HepG2 (cell line): ENCODE results near the gene PRPSAP2. TPM values are rescaled to one million over a fixed set of nuclear protein-coding genes. Genes with fewer than 3 reads are reported as not detected.

ENCODE experiments used
- CAMTA2 ChIP-seq: sonication (generic); formaldehyde crosslinking; IDR thresholded peaks from 2 replicates; pipeline ENCODE4 v1.4.0; 2020; ENCODE audit warnings: mild to moderate bottlenecking, missing genetic modification reagents, borderline replicate concordance
- MAZ ChIP-seq, 2 experiments: sonication (generic) in 1 of 2; formaldehyde crosslinking in 1 of 2; IDR thresholded peaks; 2 replicates each; pipeline versions ENCODE4 v1.5.0 to v1.6.1; 2012 to 2020; ENCODE audit warnings: low read depth in 2 of 2, mild to moderate bottlenecking in 2 of 2, borderline replicate concordance in 1 of 2, improper control_type of control experiment in 1 of 2, low read length in 1 of 2, missing genetic modification reagents in 1 of 2, moderate library complexity in 1 of 2
- MXD4 ChIP-seq: IDR thresholded peaks from 2 replicates; pipeline ENCODE4 v1.6.1; 2016; ENCODE audit warnings: mild to moderate bottlenecking, missing biosample characterization, missing genetic modification reagents
- MYC ChIP-seq: sonication (generic); formaldehyde crosslinking; IDR thresholded peaks from 2 replicates; pipeline ENCODE4 v1.9.0; 2021; ENCODE audit warnings: missing genetic modification reagents, borderline replicate concordance
- NR2F2 ChIP-seq: IDR thresholded peaks from 2 replicates; pipeline ENCODE4 v1.6.1; 2012; ENCODE audit warnings: low read depth, inconsistent platforms, borderline replicate concordance
- NR2F6 ChIP-seq, 2 experiments: IDR thresholded peaks; 2 replicates each; pipeline ENCODE4 v1.6.1; 2016; ENCODE audit warnings: antibody characterized with exemption in 1 of 2, mild to moderate bottlenecking in 1 of 2
- PHF21A ChIP-seq: sonication (generic); formaldehyde crosslinking; IDR thresholded peaks from 2 replicates; pipeline ENCODE4 v1.5.0; 2020; ENCODE audit warnings: mild to moderate bottlenecking, missing genetic modification reagents
- PHF5A ChIP-seq: IDR thresholded peaks from one replicate; pipeline ENCODE4 v1.6.1; 2018; ENCODE audit warnings: low read depth, missing genetic modification reagents; ENCODE audit not compliant: unreplicated experiment
- RBFOX2 ChIP-seq: fragments of 200-400 bp; formaldehyde crosslinking; IDR thresholded peaks from 2 replicates; pipeline ENCODE4 v1.6.1; 2017; ENCODE audit warnings: low read depth, mild to moderate bottlenecking, low read length
- SP4 ChIP-seq: sonication (generic); formaldehyde crosslinking; IDR thresholded peaks from 2 replicates; pipeline ENCODE4 v1.8.1; 2023; ENCODE audit warnings: mild to moderate bottlenecking, missing genetic modification reagents
- ZNF33B ChIP-seq: sonication (generic); formaldehyde crosslinking; IDR thresholded peaks from 2 replicates; pipeline ENCODE4 v1.5.1; 2020; ENCODE audit warnings: mild to moderate bottlenecking, missing genetic modification reagents
- ZNF619 ChIP-seq: sonication (generic); formaldehyde crosslinking; IDR thresholded peaks from 2 replicates; pipeline ENCODE4 v1.4.0; 2020; ENCODE audit warnings: mild to moderate bottlenecking, missing genetic modification reagents
- ZNF644 ChIP-seq: IDR thresholded peaks from 2 replicates; pipeline ENCODE4 v1.6.1; 2016; ENCODE audit warnings: low read depth
- ZNF790 ChIP-seq: sonication (generic); formaldehyde crosslinking; IDR thresholded peaks from 2 replicates; pipeline ENCODE4 v1.8.0; 2022; ENCODE audit warnings: missing genetic modification reagents, mild to moderate bottlenecking, borderline replicate concordance
- ZNF891 ChIP-seq: sonication (generic); formaldehyde crosslinking; IDR thresholded peaks from 2 replicates; pipeline ENCODE4 v1.5.0; 2020; ENCODE audit warnings: mild to moderate bottlenecking, missing genetic modification reagents
- polyA plus RNA-seq, 8 experiments: library from polyadenylated mRNA; depleted of rRNA in 3 of 8; stranded (reverse) in 7 of 8; unstranded in 1 of 8; fragments of >200 nt; fragmentation: Illumina TruSeq in 4 of 8; extraction: Trizol in 4 of 8; gene quantifications; 2 replicates each; pipeline versions ENCODE4 v1.2.1 to v1.2.3, GENCODE V29; 2011 to 2016; ENCODE audit warnings: low read depth in 4 of 8, missing spikeins in 1 of 8, mixed read lengths in 1 of 8; ENCODE audit not compliant: insufficient read depth in 1 of 8
- total RNA-seq, 5 experiments: library from RNA; depleted of rRNA; stranded (reverse); fragments of >200 nt; fragmentation: Illumina TruSeq; extraction: Trizol; gene quantifications; 2 replicates each; pipeline ENCODE4 v1.2.3, GENCODE V29; 2016; ENCODE audit warnings: low read depth in 1 of 5
- TF ChIP-seq, protein P1 (sequence below), 2 experiments: fragments of 450-650 bp in 1 of 2; sonication (generic) in 1 of 2; formaldehyde crosslinking in 1 of 2; IDR thresholded peaks; 2 replicates each; pipeline versions ENCODE4 v1.6.1 to v1.8.0; 2016 to 2022; ENCODE audit warnings: antibody characterized with exemption in 1 of 2, mild to moderate bottlenecking in 1 of 2, missing genetic modification reagents in 1 of 2

Gene PRPSAP2
- total and polyA plus RNA-seq, 2 of the 13 experiments (the other 11 are each of a cell fraction or from before 2014, with no cell fraction given): 34.0 to 58.9 TPM

DNA sequence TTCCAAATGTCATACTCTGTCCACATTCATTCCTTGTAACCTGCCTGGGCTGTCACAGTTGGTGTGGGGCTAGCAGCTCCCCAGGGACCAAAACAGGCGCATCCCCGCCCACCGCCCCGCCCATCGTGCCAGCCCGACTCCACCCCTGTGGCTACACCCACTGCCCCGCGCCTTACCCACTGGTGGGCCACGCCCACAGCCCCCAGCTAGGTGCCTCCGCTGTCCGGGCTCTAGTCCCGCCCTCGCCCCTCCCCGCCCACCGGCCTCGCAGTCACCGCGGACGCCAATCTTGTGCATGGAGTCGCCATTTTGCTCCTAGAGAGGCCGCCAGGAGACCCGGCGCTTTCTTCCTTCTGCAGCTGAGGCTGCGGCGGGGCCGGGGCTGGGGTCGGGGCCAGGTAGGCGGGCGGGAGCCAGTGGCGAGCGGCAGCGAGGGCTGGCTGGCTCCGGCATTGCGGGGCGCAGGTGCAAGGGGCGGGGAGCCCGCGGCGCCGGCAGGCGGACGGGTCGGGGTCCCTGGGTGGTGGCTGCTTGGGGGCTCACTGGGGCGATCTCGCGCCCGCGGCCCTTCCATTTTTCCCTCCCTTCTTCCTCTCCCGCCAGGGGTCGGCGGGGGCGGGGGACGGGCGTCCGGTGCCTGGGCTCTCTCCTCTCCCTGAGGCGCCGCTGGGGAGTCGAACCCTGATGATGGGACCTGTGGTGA is at the start of gene PRPSAP2 (continued):
- peak; percentile 72; the same call in 1 of the 2 replicates for TF ChIP-seq MAZ (IDR thresholded peaks at IDR 0.05; ENCODE audit: borderline replicate concordance, low read depth, low read length)
- no peak for TF ChIP-seq MAZ (CRISPR knock-in tag; IDR thresholded peaks at IDR 0.05; ENCODE audit: low read depth)
- 0 out of 2 replicates have a peak, but pooled peaks have one; percentile 28 for TF ChIP-seq ZNF644 (CRISPR knock-in tag)
- TF ChIP-seq SP4 (CRISPR knock-in tag): peak; percentile 91
- 0 out of 2 replicates have a peak, but pooled peaks have one; percentile 53 for TF ChIP-seq CAMTA2 (CRISPR knock-in tag)
- TF ChIP-seq NR2F2: no peak
- TF ChIP-seq ZNF33B (CRISPR knock-in tag): no peak
- peak; percentile 42; the same call in 1 of the 2 replicates for TF ChIP-seq MYC (CRISPR knock-in tag)
- TF ChIP-seq ZNF790 (CRISPR knock-in tag): 0 out of 2 replicates have a peak, but pooled peaks have one; percentile 36
- 0 out of 2 replicates have a peak, but pooled peaks have one; percentile 23 for TF ChIP-seq ZNF891 (CRISPR knock-in tag)
- TF ChIP-seq RBFOX2: peak; percentile 70
- peak; percentile 39; the same call in 1 of the 2 replicates for TF ChIP-seq MXD4 (CRISPR knock-in tag)
- no peak for TF ChIP-seq PHF5A
- 0 out of 2 replicates have a peak, but pooled peaks have one; percentile 30 for TF ChIP-seq PHF21A (CRISPR knock-in tag)
- TF ChIP-seq, protein P1, sequence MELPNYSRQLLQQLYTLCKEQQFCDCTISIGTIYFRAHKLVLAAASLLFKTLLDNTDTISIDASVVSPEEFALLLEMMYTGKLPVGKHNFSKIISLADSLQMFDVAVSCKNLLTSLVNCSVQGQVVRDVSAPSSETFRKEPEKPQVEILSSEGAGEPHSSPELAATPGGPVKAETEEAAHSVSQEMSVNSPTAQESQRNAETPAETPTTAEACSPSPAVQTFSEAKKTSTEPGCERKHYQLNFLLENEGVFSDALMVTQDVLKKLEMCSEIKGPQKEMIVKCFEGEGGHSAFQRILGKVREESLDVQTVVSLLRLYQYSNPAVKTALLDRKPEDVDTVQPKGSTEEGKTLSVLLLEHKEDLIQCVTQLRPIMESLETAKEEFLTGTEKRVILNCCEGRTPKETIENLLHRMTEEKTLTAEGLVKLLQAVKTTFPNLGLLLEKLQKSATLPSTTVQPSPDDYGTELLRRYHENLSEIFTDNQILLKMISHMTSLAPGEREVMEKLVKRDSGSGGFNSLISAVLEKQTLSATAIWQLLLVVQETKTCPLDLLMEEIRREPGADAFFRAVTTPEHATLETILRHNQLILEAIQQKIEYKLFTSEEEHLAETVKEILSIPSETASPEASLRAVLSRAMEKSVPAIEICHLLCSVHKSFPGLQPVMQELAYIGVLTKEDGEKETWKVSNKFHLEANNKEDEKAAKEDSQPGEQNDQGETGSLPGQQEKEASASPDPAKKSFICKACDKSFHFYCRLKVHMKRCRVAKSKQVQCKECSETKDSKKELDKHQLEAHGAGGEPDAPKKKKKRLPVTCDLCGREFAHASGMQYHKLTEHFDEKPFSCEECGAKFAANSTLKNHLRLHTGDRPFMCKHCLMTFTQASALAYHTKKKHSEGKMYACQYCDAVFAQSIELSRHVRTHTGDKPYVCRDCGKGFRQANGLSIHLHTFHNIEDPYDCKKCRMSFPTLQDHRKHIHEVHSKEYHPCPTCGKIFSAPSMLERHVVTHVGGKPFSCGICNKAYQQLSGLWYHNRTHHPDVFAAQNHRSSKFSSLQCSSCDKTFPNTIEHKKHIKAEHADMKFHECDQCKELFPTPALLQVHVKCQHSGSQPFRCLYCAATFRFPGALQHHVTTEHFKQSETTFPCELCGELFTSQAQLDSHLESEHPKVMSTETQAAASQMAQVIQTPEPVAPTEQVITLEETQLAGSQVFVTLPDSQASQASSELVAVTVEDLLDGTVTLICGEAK (IDR thresholded peaks at IDR 0.05): no peak
- TF ChIP-seq, protein P1 (CRISPR knock-in tag; IDR thresholded peaks at IDR 0.05): no peak
- 0 out of 2 replicates have a peak, but pooled peaks have one; percentile 50 for TF ChIP-seq ZNF619
- TF ChIP-seq NR2F6 (IDR thresholded peaks at IDR 0.05): no peak
- TF ChIP-seq NR2F6 (CRISPR knock-in tag; IDR thresholded peaks at IDR 0.05): no peak; the same call in 1 of the 2 replicates
